HG03103 (cell line): ENCODE results near the gene XAGE5.
"Not testable (repeated sequence)": the region's sequence is repeated elsewhere in the genome, so short reads cannot be mapped to it uniquely, and the experiment has no call there.

ENCODE experiments used
- ATAC-seq: cut with Tn5 transposase; IDR thresholded peaks from one replicate; pipeline ENCODE4 v1.9.1; 2021; ENCODE audit warnings: low read depth; ENCODE audit not compliant: unreplicated experiment

The XAGE5 gene

GRCh38 chrX:52811065-52811625 is at the start of gene XAGE5:
Gene XAGE5 (plus strand): TSS chrX:52811287. CDS start chrX:52812567, 1,280 bp downstream.
- no peak for ATAC-seq

GRCh38 chrX:52765983-52766382 is 45.1 kb upstream of the XAGE5 start:
- ATAC-seq, result not testable (repeated sequence)

- not testable (repeated sequence) for ATAC-seq
Measured at GRCh38 chrX:52773504-52773903, 37.6 kb upstream of the XAGE5 start.

GRCh38 chrX:52797327-52797726 is 13.8 kb upstream of the XAGE5 start, which contains the start of gene SPANXN5:
Gene SPANXN5 (minus strand): TSS chrX:52797427. CDS start chrX:52797348, 79 bp downstream.
- not testable (repeated sequence) for ATAC-seq

GRCh38 chrX:52804876-52805275 is 6.2 kb upstream of the XAGE5 start:
- ATAC-seq, result not testable (repeated sequence)

- ATAC-seq, result no peak
Measured at GRCh38 chrX:52819788-52820187, 8.7 kb downstream of the XAGE5 start.

- ATAC-seq, result no peak
Measured at GRCh38 chrX:52821079-52821760, 10.1 kb downstream of the XAGE5 start.

- no peak for ATAC-seq
Measured at GRCh38 chrX:52824608-52825007, 13.5 kb downstream of the XAGE5 start.

- no peak for ATAC-seq
Measured at GRCh38 chrX:52830551-52830950, 19.5 kb downstream of the XAGE5 start.

- no peak for ATAC-seq
Measured at GRCh38 chrX:52839137-52839536, 28.1 kb downstream of the XAGE5 start.

GRCh38 chrX:52843619-52844018 is 32.5 kb downstream of the XAGE5 start:
- not testable (repeated sequence) for ATAC-seq

- ATAC-seq, result no peak
Measured at GRCh38 chrX:52852110-52852860, 41.2 kb downstream of the XAGE5 start.

GRCh38 chrX:52856991-52857525 is 46.0 kb downstream of the XAGE5 start:
- not testable (repeated sequence) for ATAC-seq

GRCh38 chrX:52865343-52865998 is 54.4 kb downstream of the XAGE5 start:
- no peak for ATAC-seq
